HepG2 (cell line): ENCODE data around the gene NNAT. TPM values are rescaled to one million over a fixed set of nuclear protein-coding genes. Genes with fewer than 3 reads are reported as not detected.

ENCODE experiments used
- ATAC-seq: fragments of 200-7000 bp; cut with Tn5 transposase; 3 replicates; pipeline ENCODE4 v1.9.1; 2020; ENCODE audit warnings: mild to moderate bottlenecking, moderate library complexity
- BruUV-seq: library from RNA; stranded (reverse); fragments of 400-500 nt; replicated peaks from 2 replicates; lab custom pipeline; 2021; lab: Mats Ljungman, UMichigan
- CTCF ChIA-PET: fragments of 300-600 bp; formaldehyde crosslinking; extraction: SDS; loops from one replicate; lab custom pipeline; 2021; ENCODE audit warnings: low total read pairs, inconsistent platforms, low intra/inter-chr PET ratio; lab: Yijun Ruan, JAX
- POLR2A ChIA-PET: fragments of 350-600 bp; sonication (Branson Sonifier 250); formaldehyde crosslinking; loops from one replicate; lab custom pipeline; 2020; ENCODE audit warnings: antibody characterized with exemption, inconsistent platforms; lab: Yijun Ruan, JAX
- DNase-seq: peaks from one replicate; pipeline ENCODE4 v3.0.0-alpha.2; 2015; ENCODE audit warnings: low spot score
- FAIRE-seq: peaks from 3 replicates; lab custom pipeline; 2011; peaks lifted over from hg19 to GRCh38; lab: Jason Lieb, UNC
- H2AFZ ChIP-seq: one replicate; pipeline ENCODE4 v1.6.1; 2011; ENCODE audit warnings: low read length, inconsistent platforms
- H3K27ac ChIP-seq: fragments of 300-600 bp; 3 replicates; pipeline ENCODE4 v1.8.0; 2011; ENCODE audit warnings: mixed run types, mild to moderate bottlenecking, mixed read lengths, low read length, inconsistent platforms; ENCODE audit not compliant: insufficient read depth; ENCODE audit errors: extremely low read length
- H3K27me3 ChIP-seq, 2 experiments: fragments of 200-600 bp in 1 of 2; 2 replicates in 1 of 2; 3 replicates in 1 of 2; pipeline versions ENCODE4 v1.6.0 to v1.8.0; 2011; ENCODE audit warnings: low read length in 2 of 2, mild to moderate bottlenecking in 2 of 2, moderate library complexity in 2 of 2, inconsistent platforms in 1 of 2; ENCODE audit not compliant: insufficient read depth in 2 of 2, control insufficient read depth in 1 of 2
- H3K36me3 ChIP-seq, 2 experiments: fragments of 200-600 bp in 1 of 2; replicated peaks in 1 of 2; 2 replicates in 1 of 2; 3 replicates in 1 of 2; pipeline versions ENCODE4 v1.5.1 to v1.8.0; 2011; ENCODE audit warnings: low read length in 2 of 2, inconsistent platforms in 1 of 2; ENCODE audit not compliant: insufficient read depth in 2 of 2, control insufficient read depth in 1 of 2
- H3K4me1 ChIP-seq: 2 replicates; pipeline ENCODE4 v1.5.1; 2012; ENCODE audit warnings: low read length, inconsistent platforms; ENCODE audit not compliant: insufficient read depth
- H3K4me2 ChIP-seq: 2 replicates; pipeline ENCODE4 v1.6.0; 2011; ENCODE audit warnings: low read depth, low read length, inconsistent platforms
- H3K4me3 ChIP-seq, 3 experiments: fragments of 200-600 bp in 1 of 3; sonication (generic), shearing (Covaris generic) in 1 of 3; replicated peaks in 1 of 3; 2 replicates each; pipeline ENCODE4 v1.5.1; 2011 to 2016; ENCODE audit warnings: low read length in 3 of 3, inconsistent platforms in 2 of 3, low read depth in 2 of 3, mild to moderate bottlenecking in 2 of 3, control low read depth in 1 of 3, mixed read lengths in 1 of 3; ENCODE audit not compliant: insufficient read depth in 1 of 3
- H3K79me2 ChIP-seq: one replicate; pipeline ENCODE4 v1.6.1; 2011; ENCODE audit warnings: low read length, inconsistent platforms; ENCODE audit not compliant: insufficient read depth
- H3K9ac ChIP-seq: 2 replicates; pipeline ENCODE4 v1.6.0; 2011; ENCODE audit warnings: mild to moderate bottlenecking, low read depth, low read length, inconsistent platforms; ENCODE audit not compliant: insufficient read depth
- H3K9me3 ChIP-seq: 2 replicates; pipeline ENCODE4 v1.5.1; 2012; ENCODE audit warnings: mild to moderate bottlenecking, low read length
- H4K20me1 ChIP-seq: 2 replicates; pipeline ENCODE4 v1.6.0; 2011; ENCODE audit warnings: inconsistent platforms, mild to moderate bottlenecking, low read length, moderate library complexity; ENCODE audit not compliant: insufficient read depth
- BCL6 ChIP-seq: IDR thresholded peaks from 2 replicates; pipeline ENCODE4 v1.6.1; 2016; ENCODE audit warnings: missing genetic modification reagents, missing compliant biosample characterization
- HES4 ChIP-seq: sonication (generic); formaldehyde crosslinking; IDR thresholded peaks from 2 replicates; pipeline ENCODE4 v1.9.0; 2021; ENCODE audit warnings: mild to moderate bottlenecking, missing genetic modification reagents, borderline replicate concordance
- HNRNPL ChIP-seq: fragments of 200-400 bp; formaldehyde crosslinking; IDR thresholded peaks from 2 replicates; pipeline ENCODE4 v1.6.1; 2017; ENCODE audit warnings: mild to moderate bottlenecking, low read depth, low read length
- MXD4 ChIP-seq: IDR thresholded peaks from 2 replicates; pipeline ENCODE4 v1.6.1; 2016; ENCODE audit warnings: mild to moderate bottlenecking, missing biosample characterization, missing genetic modification reagents
- NFYB ChIP-seq: sonication (generic); formaldehyde crosslinking; IDR thresholded peaks from 2 replicates; pipeline ENCODE4 v1.4.0; 2020; ENCODE audit warnings: missing genetic modification reagents
- REST ChIP-seq, 2 experiments: IDR thresholded peaks; 2 replicates each; pipeline ENCODE4 v1.6.1; 2011 to 2012; ENCODE audit warnings: low read length in 2 of 2, borderline replicate concordance in 1 of 2, low read depth in 1 of 2, mild to moderate bottlenecking in 1 of 2, moderate library complexity in 1 of 2
- ZBTB33 ChIP-seq: sonication (generic); formaldehyde crosslinking; IDR thresholded peaks from 2 replicates; pipeline ENCODE4 v1.4.0; 2020; ENCODE audit warnings: missing genetic modification reagents
- ZBTB38 ChIP-seq: sonication (generic); formaldehyde crosslinking; IDR thresholded peaks from 2 replicates; pipeline ENCODE4 v1.5.1; 2020; ENCODE audit warnings: mild to moderate bottlenecking, missing genetic modification reagents
- ZNF263 ChIP-seq: sonication (generic); formaldehyde crosslinking; IDR thresholded peaks from 2 replicates; pipeline ENCODE4 v1.4.0; 2020; ENCODE audit warnings: missing genetic modification reagents
- ZNF589 ChIP-seq: sonication (generic); formaldehyde crosslinking; conservative IDR thresholded peaks from 2 replicates; pipeline ENCODE4 v1.8.0; 2022; ENCODE audit warnings: mild to moderate bottlenecking, moderate library complexity, missing genetic modification reagents
- ZNF687 ChIP-seq: sonication (generic); formaldehyde crosslinking; IDR thresholded peaks from 2 replicates; pipeline ENCODE4 v1.5.1; 2020; ENCODE audit warnings: mild to moderate bottlenecking, missing genetic modification reagents, moderate library complexity
- WGBS: methylation state at CpG from one replicate; pipeline ENCODE4 v1.1.6; 2017; ENCODE audit warnings: low lambda C conversion rate; 5-methylcytosine and 5-hydroxymethylcytosine counted together
- in situ Hi-C: cut with HindIII; loops from 2 replicates; pipeline ENCODE4 v1.10.0; 2017; ENCODE audit warnings: low pct_unique_long_range_greater_than_20kb; ENCODE audit not compliant: extremely low pct_ligation_motif_present
- intact Hi-C: fragments of 100-400 bp; cut with micrococcal nuclease; formaldehyde crosslinking; loops from one replicate; pipeline ENCODE4 v1.10.0; 2022; ENCODE audit not compliant: unreplicated experiment
- polyA plus RNA-seq, 8 experiments: library from polyadenylated mRNA; depleted of rRNA in 3 of 8; stranded (reverse) in 7 of 8; unstranded in 1 of 8; fragments of >200 nt; fragmentation: Illumina TruSeq in 4 of 8; extraction: Trizol in 4 of 8; gene quantifications; 2 replicates each; pipeline versions ENCODE4 v1.2.1 to v1.2.3, GENCODE V29; 2011 to 2016; ENCODE audit warnings: low read depth in 4 of 8, missing spikeins in 1 of 8, mixed read lengths in 1 of 8; ENCODE audit not compliant: insufficient read depth in 1 of 8
- total RNA-seq, 5 experiments: library from RNA; depleted of rRNA; stranded (reverse); fragments of >200 nt; fragmentation: Illumina TruSeq; extraction: Trizol; gene quantifications; 2 replicates each; pipeline ENCODE4 v1.2.3, GENCODE V29; 2016; ENCODE audit warnings: low read depth in 1 of 5

The NNAT gene
- total and polyA plus RNA-seq, 2 of the 13 experiments (the other 11 are each of a cell fraction or from before 2014, with no cell fraction given), result not detected

- peaks cover 61% of the 10 kb centered on the region for H3K79me2 ChIP-seq
- H3K4me3 ChIP-seq, result no peak overlapping the region
- FAIRE-seq, result no peak
- H2AFZ ChIP-seq, result no peak overlapping the region
- intact Hi-C loops (no loop called here), in situ Hi-C loops (no loop called here)
- ATAC-seq, result peak; percentile 13; the same call in 1 of the 3 replicates
- DNase-seq, result no peak
- no peaks in the 10 kb centered on the region for H3K9me3 ChIP-seq
- POLR2A ChIA-PET, result interaction anchor here (0.9 to 1.8 kb wide), 3 partner anchors 10 to 13 kb away, joined by 3 to 6 read pairs (median 6); no protein-coding TSS in a partner anchor
- no TSS peak for BruUV-seq
- H3K4me2 ChIP-seq, result no peak overlapping the region
- H3K27me3 ChIP-seq, result no peaks in the 10 kb centered on the region
- H4K20me1 ChIP-seq, result peaks cover 27% of the 10 kb centered on the region
- TF ChIP-seq NFYB (CRISPR knock-in tag) (0 out of 2 replicates have a peak, but pooled peaks have one; percentile 16), ZNF589 (CRISPR knock-in tag) (no peak), BCL6 (CRISPR knock-in tag) (0 out of 2 replicates have a peak, but pooled peaks have one; percentile 8), ZNF263 (CRISPR knock-in tag) (peak; percentile 37; the same call in 1 of the 2 replicates), ZNF687 (CRISPR knock-in tag) (0 out of 2 replicates have a peak, but pooled peaks have one; percentile 12), HES4 (CRISPR knock-in tag) (no peak), ZBTB33 (peak; percentile 94), REST (IDR thresholded peaks at IDR 0.05; ENCODE audit: borderline replicate concordance in 1 of 2, low read depth in 1 of 2, low read length in 2 of 2) (no peak), HNRNPL (peak; percentile 91), MXD4 (CRISPR knock-in tag) (no peak), ZBTB38 (CRISPR knock-in tag) (peak; percentile 43; the same call in 1 of the 2 replicates)
- 93% methylated on average over 30 of the region's 30 CpGs for WGBS
- H3K27ac ChIP-seq, result peak overlapping the region; percentile 27
- peaks cover 38% of the 10 kb centered on the region for H3K4me1 ChIP-seq
- H3K36me3 ChIP-seq, result peaks cover 20 to 52% of the 10 kb centered on the region in 2 experiments
- H3K9ac ChIP-seq, result no peak overlapping the region
- CTCF ChIA-PET, result no interaction called here
Measured at GRCh38 chr20:37518606-37519507, 2.2 kb upstream of the NNAT start.
